ENCODE data around the gene GCAT.

The GCAT gene

DNA sequence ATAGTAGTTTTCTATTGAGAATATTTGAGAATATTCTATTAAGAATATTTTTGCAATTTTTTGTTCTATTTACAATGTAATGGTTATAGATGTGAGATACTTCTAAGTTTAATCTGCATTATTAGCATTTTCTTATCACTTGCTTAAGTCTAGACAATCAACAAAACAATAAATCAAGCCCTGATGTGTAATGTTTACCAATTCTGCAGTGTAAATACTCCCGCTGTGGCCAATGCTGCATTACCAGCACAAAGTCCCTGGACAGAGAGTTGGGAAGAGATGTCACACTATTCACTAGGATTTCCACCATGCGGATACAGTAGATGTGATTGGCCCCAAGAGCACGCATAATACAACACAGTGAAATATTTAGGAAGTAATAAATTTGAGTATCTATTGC is 47.6 kb upstream of the GCAT start:
- Histone ChIP-seq H3K4me1 (ENCODE audit: insufficient read depth, low read length, severe bottlenecking) (peaks cover 12% of the 10 kb centered on the region), H3K9ac (ENCODE audit: low read length) (no peak overlapping the region), H2AFZ (ENCODE audit: low read length) (no peak overlapping the region), H3K4me3 (ENCODE audit: low read depth, low read length, poor library complexity, severe bottlenecking) (no peak overlapping the region), H4K20me1 (ENCODE audit: insufficient read depth, low read length) (no peaks in the 10 kb centered on the region), H3K9me3 (ENCODE audit: low read length) (no peaks in the 10 kb centered on the region), H3K27me3 (ENCODE audit: insufficient read depth, low read length) (no peaks in the 10 kb centered on the region), H3K79me2 (ENCODE audit: insufficient read depth, low read length) (no peaks in the 10 kb centered on the region), H3F3A (ENCODE audit: insufficient read depth, low read length) (no peaks in the 10 kb centered on the region), H3K9me2 (ENCODE audit: low read depth, low read length) (no peaks in the 10 kb centered on the region), H3K36me3 (ENCODE audit: insufficient read depth, low read length) (peaks cover 40% of the 10 kb centered on the region), H3K27ac (ENCODE audit: low read depth, low read length, poor library complexity, severe bottlenecking) (no peak overlapping the region), H3K4me2 (ENCODE audit: low read length) (no peak overlapping the region)
- no peak for TF ChIP-seq CTCF (IDR thresholded peaks at IDR 0.05; ENCODE audit: low read length)
- TF ChIP-seq EZH2 (IDR thresholded peaks at IDR 0.05; ENCODE audit: borderline replicate concordance, low read length), result no peak

GRCh38 chr22:37762389-37762836 is 45.3 kb upstream of the GCAT start:
- no peak overlapping the region for H3K9ac ChIP-seq (ENCODE audit: low read length)

DNA sequence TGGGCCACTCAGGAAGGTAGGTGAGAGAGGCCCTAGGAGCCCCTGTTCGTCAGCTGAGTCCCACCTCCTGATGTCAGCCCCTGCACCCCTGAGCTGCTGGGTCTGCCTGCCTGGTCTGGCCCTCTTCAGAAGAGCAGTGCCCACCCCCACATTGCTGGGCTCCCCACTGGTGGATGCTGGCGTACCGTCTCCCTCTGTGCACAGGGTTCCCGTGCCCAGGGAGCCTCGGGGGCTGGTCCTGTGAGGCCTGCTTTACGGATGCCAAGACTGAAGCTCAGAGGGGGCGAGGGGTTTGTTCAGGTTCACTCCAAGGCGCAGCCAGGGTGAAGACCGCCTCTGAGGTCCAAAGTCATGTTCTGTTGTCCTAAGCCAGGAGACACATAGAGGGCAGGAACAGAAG is 44.7 kb upstream of the GCAT start:
- TF ChIP-seq CTCF (IDR thresholded peaks at IDR 0.05; ENCODE audit: low read length) (no peak), EZH2 (IDR thresholded peaks at IDR 0.05; ENCODE audit: borderline replicate concordance, low read length) (no peak)
- no peak overlapping the region for H2AFZ ChIP-seq (ENCODE audit: low read length)
- H3F3A ChIP-seq (ENCODE audit: insufficient read depth, low read length), result no peaks in the 10 kb centered on the region
- H3K4me2 ChIP-seq (ENCODE audit: low read length), result no peak overlapping the region
- H3K4me1 ChIP-seq (ENCODE audit: insufficient read depth, low read length, severe bottlenecking), result peaks cover 12% of the 10 kb centered on the region
- H3K9me3 ChIP-seq (ENCODE audit: low read length), result no peaks in the 10 kb centered on the region
- H3K79me2 ChIP-seq (ENCODE audit: insufficient read depth, low read length), result no peaks in the 10 kb centered on the region
- no peak overlapping the region for H3K27ac ChIP-seq (ENCODE audit: low read depth, low read length, poor library complexity, severe bottlenecking)
- H3K9ac ChIP-seq (ENCODE audit: low read length), result no peak overlapping the region
- no peaks in the 10 kb centered on the region for H3K27me3 ChIP-seq (ENCODE audit: insufficient read depth, low read length)
- no peak overlapping the region for H3K4me3 ChIP-seq (ENCODE audit: low read depth, low read length, poor library complexity, severe bottlenecking)
- peaks cover 27% of the 10 kb centered on the region for H3K36me3 ChIP-seq (ENCODE audit: insufficient read depth, low read length)
- no peaks in the 10 kb centered on the region for H3K9me2 ChIP-seq (ENCODE audit: low read depth, low read length)
- H4K20me1 ChIP-seq (ENCODE audit: insufficient read depth, low read length), result no peaks in the 10 kb centered on the region

More at GRCh38 chr22:37762389-37762836, 45.3 kb upstream of the GCAT start:
- Histone ChIP-seq H3F3A (ENCODE audit: insufficient read depth, low read length) (no peaks in the 10 kb centered on the region), H3K9me3 (ENCODE audit: low read length) (no peaks in the 10 kb centered on the region), H3K27ac (ENCODE audit: low read depth, low read length, poor library complexity, severe bottlenecking) (no peak overlapping the region), H2AFZ (ENCODE audit: low read length) (no peak overlapping the region), H3K36me3 (ENCODE audit: insufficient read depth, low read length) (peaks cover 33% of the 10 kb centered on the region), H4K20me1 (ENCODE audit: insufficient read depth, low read length) (no peaks in the 10 kb centered on the region), H3K79me2 (ENCODE audit: insufficient read depth, low read length) (no peaks in the 10 kb centered on the region), H3K4me2 (ENCODE audit: low read length) (no peak overlapping the region), H3K27me3 (ENCODE audit: insufficient read depth, low read length) (no peaks in the 10 kb centered on the region), H3K9me2 (ENCODE audit: low read depth, low read length) (no peaks in the 10 kb centered on the region), H3K4me3 (ENCODE audit: low read depth, low read length, poor library complexity, severe bottlenecking) (no peak overlapping the region), H3K4me1 (ENCODE audit: insufficient read depth, low read length, severe bottlenecking) (peaks cover 12% of the 10 kb centered on the region)
- TF ChIP-seq EZH2 (IDR thresholded peaks at IDR 0.05; ENCODE audit: borderline replicate concordance, low read length) (no peak), CTCF (IDR thresholded peaks at IDR 0.05; ENCODE audit: low read length) (no peak)
